Measurements from ENCODE around the gene H3-3A.

The H3-3A gene

GRCh38 chr1:226066415-226067078 lies 4.0 kb downstream of the H3-3A start:
- DNase-seq (ENCODE audit: low read depth in 2 of 2), result peak; percentile 26 to 27
- H3K4me3 ChIP-seq (replicated peaks in 1 of 2; ENCODE audit: low read depth in 2 of 2, low read length in 2 of 2), result no peak overlapping the region
- TF ChIP-seq, protein P1, sequence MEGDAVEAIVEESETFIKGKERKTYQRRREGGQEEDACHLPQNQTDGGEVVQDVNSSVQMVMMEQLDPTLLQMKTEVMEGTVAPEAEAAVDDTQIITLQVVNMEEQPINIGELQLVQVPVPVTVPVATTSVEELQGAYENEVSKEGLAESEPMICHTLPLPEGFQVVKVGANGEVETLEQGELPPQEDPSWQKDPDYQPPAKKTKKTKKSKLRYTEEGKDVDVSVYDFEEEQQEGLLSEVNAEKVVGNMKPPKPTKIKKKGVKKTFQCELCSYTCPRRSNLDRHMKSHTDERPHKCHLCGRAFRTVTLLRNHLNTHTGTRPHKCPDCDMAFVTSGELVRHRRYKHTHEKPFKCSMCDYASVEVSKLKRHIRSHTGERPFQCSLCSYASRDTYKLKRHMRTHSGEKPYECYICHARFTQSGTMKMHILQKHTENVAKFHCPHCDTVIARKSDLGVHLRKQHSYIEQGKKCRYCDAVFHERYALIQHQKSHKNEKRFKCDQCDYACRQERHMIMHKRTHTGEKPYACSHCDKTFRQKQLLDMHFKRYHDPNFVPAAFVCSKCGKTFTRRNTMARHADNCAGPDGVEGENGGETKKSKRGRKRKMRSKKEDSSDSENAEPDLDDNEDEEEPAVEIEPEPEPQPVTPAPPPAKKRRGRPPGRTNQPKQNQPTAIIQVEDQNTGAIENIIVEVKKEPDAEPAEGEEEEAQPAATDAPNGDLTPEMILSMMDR (IDR thresholded peaks at IDR 0.05; ENCODE audit: low read depth, low read length), result no peak

DNA sequence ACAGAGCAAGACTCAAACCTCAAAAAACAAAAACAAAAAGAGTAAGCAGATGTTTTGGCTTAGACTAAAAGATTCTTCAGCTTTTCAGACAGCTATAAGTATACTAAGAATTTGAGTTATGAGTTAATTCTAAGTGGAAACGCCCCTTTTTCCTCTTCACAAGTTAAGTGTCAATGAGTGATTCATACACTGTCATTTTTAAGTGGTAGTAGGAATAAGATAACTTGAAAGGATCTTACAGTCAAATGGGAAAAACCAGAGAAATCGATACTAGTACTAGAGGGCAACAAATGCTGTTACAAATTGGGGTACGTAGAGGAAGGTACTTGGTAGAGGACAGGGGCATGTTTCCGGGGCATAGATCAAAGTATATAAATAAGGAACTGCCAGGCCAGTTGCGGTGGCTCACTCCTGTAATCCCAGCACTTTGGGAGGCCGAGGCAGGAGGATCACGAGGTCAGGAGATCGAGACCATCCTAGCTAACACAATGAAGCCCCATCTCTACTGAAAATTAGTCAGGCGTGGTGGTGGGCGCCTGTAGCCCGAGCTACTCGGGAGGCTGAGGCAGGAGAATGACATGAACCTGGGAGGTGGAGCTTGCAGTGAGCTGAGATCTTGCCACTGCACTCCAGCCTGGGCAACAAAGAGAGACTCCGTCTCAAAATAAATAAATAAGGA lies 7.4 kb downstream of the H3-3A start:
- TF ChIP-seq, protein P1 (IDR thresholded peaks at IDR 0.05; ENCODE audit: low read depth, low read length), result no peak
- H3K4me3 ChIP-seq (replicated peaks in 1 of 2; ENCODE audit: low read depth in 2 of 2, low read length in 2 of 2), result no peak overlapping the region
- no peak for DNase-seq (ENCODE audit: low read depth in 2 of 2)

DNA sequence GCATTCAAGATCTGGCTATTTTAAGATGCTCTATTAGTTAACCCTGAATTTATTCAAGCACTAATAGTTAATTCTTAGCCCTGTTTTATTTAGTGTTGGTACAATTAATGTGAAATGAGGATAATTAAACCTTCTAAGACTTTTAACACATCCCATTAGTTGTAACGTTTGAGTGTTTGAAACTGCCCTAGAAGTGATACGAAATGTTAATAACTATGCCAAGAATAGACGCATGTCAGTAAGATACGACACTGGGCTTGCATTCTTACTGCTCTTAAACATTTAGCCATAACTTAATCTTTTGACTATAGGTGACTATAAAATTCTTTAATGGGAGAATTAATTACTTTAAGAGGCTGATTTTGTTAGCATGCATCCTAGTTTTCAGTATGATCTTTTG lies 9.8 kb downstream of the H3-3A start:
- no peak for DNase-seq (ENCODE audit: low read depth in 2 of 2)
- H3K4me3 ChIP-seq (replicated peaks in 1 of 2; ENCODE audit: low read depth in 2 of 2, low read length in 2 of 2), result no peak overlapping the region
- TF ChIP-seq, protein P1 (IDR thresholded peaks at IDR 0.05; ENCODE audit: low read depth, low read length), result no peak

DNA sequence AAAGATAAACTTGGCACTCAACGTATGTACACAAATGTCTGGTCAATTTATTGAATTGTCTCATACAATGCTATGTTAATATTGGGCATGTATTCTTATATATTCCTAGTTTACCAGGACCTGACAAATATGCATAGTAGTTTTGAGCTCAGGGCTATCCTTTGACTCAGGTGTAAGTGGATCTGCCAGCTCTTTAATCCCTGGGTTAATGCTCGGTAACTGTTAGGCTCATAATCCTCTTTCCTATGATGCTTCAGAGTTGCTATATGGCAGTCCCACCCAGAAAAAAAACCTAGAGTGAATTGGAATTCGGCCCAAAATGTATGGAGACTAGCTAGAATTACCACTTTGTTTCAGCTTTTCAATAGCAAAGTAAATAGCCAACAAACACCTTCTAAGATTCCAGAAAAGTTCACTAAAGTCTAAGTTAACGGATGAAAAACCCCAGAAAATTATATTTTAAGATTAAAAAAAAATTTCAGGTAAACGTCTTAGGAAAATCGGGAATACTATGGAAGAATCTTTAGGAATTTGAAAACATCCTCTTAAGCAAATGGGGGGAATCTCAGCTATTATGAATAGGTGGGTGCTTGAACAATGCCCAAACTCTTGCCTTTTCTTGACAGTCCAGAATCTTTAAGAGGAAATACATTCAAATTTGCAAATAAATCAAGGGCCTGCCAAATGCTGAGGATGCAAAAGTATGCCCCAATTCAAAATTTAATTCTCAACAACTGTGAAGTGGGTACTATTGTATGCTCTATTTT lies 10.9 kb downstream of the H3-3A start:
- no peak for DNase-seq (ENCODE audit: low read depth in 2 of 2)
- TF ChIP-seq, protein P1 (IDR thresholded peaks at IDR 0.05; ENCODE audit: low read depth, low read length), result no peak
- no peak overlapping the region for H3K4me3 ChIP-seq (replicated peaks in 1 of 2; ENCODE audit: low read depth in 2 of 2, low read length in 2 of 2)

- TF ChIP-seq, protein P1 (IDR thresholded peaks at IDR 0.05; ENCODE audit: low read depth, low read length), result no peak
- no peak overlapping the region for H3K4me3 ChIP-seq (replicated peaks in 1 of 2; ENCODE audit: low read depth in 2 of 2, low read length in 2 of 2)
- DNase-seq (ENCODE audit: low read depth in 2 of 2), result no peak
Measured at GRCh38 chr1:226074046-226074445, 11.5 kb downstream of the H3-3A start.

- TF ChIP-seq, protein P1 (IDR thresholded peaks at IDR 0.05; ENCODE audit: low read depth, low read length), result no peak
- no peak overlapping the region for H3K4me3 ChIP-seq (replicated peaks in 1 of 2; ENCODE audit: low read depth in 2 of 2, low read length in 2 of 2)
- no peak for DNase-seq (ENCODE audit: low read depth in 2 of 2)
Measured at GRCh38 chr1:226076378-226076777, 13.9 kb downstream of the H3-3A start.
